HepG2 (cell line): ENCODE data around the gene MEP1B. TPM values are rescaled to one million over a fixed set of nuclear protein-coding genes. Genes with fewer than 3 reads are reported as not detected.

ENCODE experiments used
- ATAC-seq: fragments of 200-7000 bp; cut with Tn5 transposase; 3 replicates; pipeline ENCODE4 v1.9.1; 2020; ENCODE audit warnings: mild to moderate bottlenecking, moderate library complexity
- BruUV-seq: library from RNA; stranded (reverse); fragments of 400-500 nt; replicated peaks from 2 replicates; lab custom pipeline; 2021; lab: Mats Ljungman, UMichigan
- CTCF ChIA-PET: fragments of 300-600 bp; formaldehyde crosslinking; extraction: SDS; loops from one replicate; lab custom pipeline; 2021; ENCODE audit warnings: low total read pairs, inconsistent platforms, low intra/inter-chr PET ratio; lab: Yijun Ruan, JAX
- POLR2A ChIA-PET: fragments of 350-600 bp; sonication (Branson Sonifier 250); formaldehyde crosslinking; loops from one replicate; lab custom pipeline; 2020; ENCODE audit warnings: antibody characterized with exemption, inconsistent platforms; lab: Yijun Ruan, JAX
- DNase-seq: peaks from one replicate; pipeline ENCODE4 v3.0.0-alpha.2; 2015; ENCODE audit warnings: low spot score
- FAIRE-seq: peaks from 3 replicates; lab custom pipeline; 2011; peaks lifted over from hg19 to GRCh38; lab: Jason Lieb, UNC
- H2AFZ ChIP-seq: one replicate; pipeline ENCODE4 v1.6.1; 2011; ENCODE audit warnings: low read length, inconsistent platforms
- H3K27ac ChIP-seq: fragments of 300-600 bp; 3 replicates; pipeline ENCODE4 v1.8.0; 2011; ENCODE audit warnings: mixed run types, mild to moderate bottlenecking, mixed read lengths, low read length, inconsistent platforms; ENCODE audit not compliant: insufficient read depth; ENCODE audit errors: extremely low read length
- H3K27me3 ChIP-seq, 2 experiments: fragments of 200-600 bp in 1 of 2; 2 replicates in 1 of 2; 3 replicates in 1 of 2; pipeline versions ENCODE4 v1.6.0 to v1.8.0; 2011; ENCODE audit warnings: low read length in 2 of 2, mild to moderate bottlenecking in 2 of 2, moderate library complexity in 2 of 2, inconsistent platforms in 1 of 2; ENCODE audit not compliant: insufficient read depth in 2 of 2, control insufficient read depth in 1 of 2
- H3K36me3 ChIP-seq, 2 experiments: fragments of 200-600 bp in 1 of 2; replicated peaks in 1 of 2; 2 replicates in 1 of 2; 3 replicates in 1 of 2; pipeline versions ENCODE4 v1.5.1 to v1.8.0; 2011; ENCODE audit warnings: low read length in 2 of 2, inconsistent platforms in 1 of 2; ENCODE audit not compliant: insufficient read depth in 2 of 2, control insufficient read depth in 1 of 2
- H3K4me1 ChIP-seq: 2 replicates; pipeline ENCODE4 v1.5.1; 2012; ENCODE audit warnings: low read length, inconsistent platforms; ENCODE audit not compliant: insufficient read depth
- H3K4me2 ChIP-seq: 2 replicates; pipeline ENCODE4 v1.6.0; 2011; ENCODE audit warnings: low read depth, low read length, inconsistent platforms
- H3K4me3 ChIP-seq, 3 experiments: fragments of 200-600 bp in 1 of 3; sonication (generic), shearing (Covaris generic) in 1 of 3; replicated peaks in 1 of 3; 2 replicates each; pipeline ENCODE4 v1.5.1; 2011 to 2016; ENCODE audit warnings: low read length in 3 of 3, inconsistent platforms in 2 of 3, low read depth in 2 of 3, mild to moderate bottlenecking in 2 of 3, control low read depth in 1 of 3, mixed read lengths in 1 of 3; ENCODE audit not compliant: insufficient read depth in 1 of 3
- H3K79me2 ChIP-seq: one replicate; pipeline ENCODE4 v1.6.1; 2011; ENCODE audit warnings: low read length, inconsistent platforms; ENCODE audit not compliant: insufficient read depth
- H3K9ac ChIP-seq: 2 replicates; pipeline ENCODE4 v1.6.0; 2011; ENCODE audit warnings: mild to moderate bottlenecking, low read depth, low read length, inconsistent platforms; ENCODE audit not compliant: insufficient read depth
- H3K9me3 ChIP-seq: 2 replicates; pipeline ENCODE4 v1.5.1; 2012; ENCODE audit warnings: mild to moderate bottlenecking, low read length
- H4K20me1 ChIP-seq: 2 replicates; pipeline ENCODE4 v1.6.0; 2011; ENCODE audit warnings: inconsistent platforms, mild to moderate bottlenecking, low read length, moderate library complexity; ENCODE audit not compliant: insufficient read depth
- FOXA1 ChIP-seq, 2 experiments: fragments of 450-650 bp in 1 of 2; sonication (generic) in 1 of 2; formaldehyde crosslinking in 1 of 2; IDR thresholded peaks; 2 replicates each; pipeline versions ENCODE4 v1.4.0 to v1.6.1; 2016 to 2020; ENCODE audit warnings: missing genetic modification reagents in 1 of 2
- ZBTB37 ChIP-seq: sonication (generic); formaldehyde crosslinking; IDR thresholded peaks from 2 replicates; pipeline ENCODE4 v1.4.0; 2020; ENCODE audit warnings: mild to moderate bottlenecking, missing genetic modification reagents
- ZC3H13 ChIP-seq: sonication (generic); formaldehyde crosslinking; IDR thresholded peaks from 2 replicates; pipeline ENCODE4 v1.8.1; 2023; ENCODE audit warnings: mild to moderate bottlenecking, missing genetic modification reagents, moderate library complexity
- ZNF160 ChIP-seq: sonication (generic); formaldehyde crosslinking; IDR thresholded peaks from 2 replicates; pipeline ENCODE4 v1.8.0; 2022; ENCODE audit warnings: mild to moderate bottlenecking, inconsistent platforms, missing genetic modification reagents
- ZNF224 ChIP-seq: sonication (generic); formaldehyde crosslinking; IDR thresholded peaks from 2 replicates; pipeline ENCODE4 v1.5.0; 2020; ENCODE audit warnings: mild to moderate bottlenecking, missing genetic modification reagents
- ZNF263 ChIP-seq: sonication (generic); formaldehyde crosslinking; IDR thresholded peaks from 2 replicates; pipeline ENCODE4 v1.4.0; 2020; ENCODE audit warnings: missing genetic modification reagents
- ZNF484 ChIP-seq: sonication (generic); formaldehyde crosslinking; IDR thresholded peaks from 2 replicates; pipeline ENCODE4 v1.5.1; 2020; ENCODE audit warnings: mild to moderate bottlenecking, low read depth, missing genetic modification reagents, borderline replicate concordance
- ZNF510 ChIP-seq: sonication (generic); formaldehyde crosslinking; IDR thresholded peaks from 2 replicates; pipeline ENCODE4 v1.4.0; 2020; ENCODE audit warnings: low read depth, mild to moderate bottlenecking, missing genetic modification reagents
- WGBS: methylation state at CpG from one replicate; pipeline ENCODE4 v1.1.6; 2017; ENCODE audit warnings: low lambda C conversion rate; 5-methylcytosine and 5-hydroxymethylcytosine counted together
- in situ Hi-C: cut with HindIII; loops from 2 replicates; pipeline ENCODE4 v1.10.0; 2017; ENCODE audit warnings: low pct_unique_long_range_greater_than_20kb; ENCODE audit not compliant: extremely low pct_ligation_motif_present
- intact Hi-C: fragments of 100-400 bp; cut with micrococcal nuclease; formaldehyde crosslinking; loops from one replicate; pipeline ENCODE4 v1.10.0; 2022; ENCODE audit not compliant: unreplicated experiment
- polyA plus RNA-seq, 8 experiments: library from polyadenylated mRNA; depleted of rRNA in 3 of 8; stranded (reverse) in 7 of 8; unstranded in 1 of 8; fragments of >200 nt; fragmentation: Illumina TruSeq in 4 of 8; extraction: Trizol in 4 of 8; gene quantifications; 2 replicates each; pipeline versions ENCODE4 v1.2.1 to v1.2.3, GENCODE V29; 2011 to 2016; ENCODE audit warnings: low read depth in 4 of 8, missing spikeins in 1 of 8, mixed read lengths in 1 of 8; ENCODE audit not compliant: insufficient read depth in 1 of 8
- total RNA-seq, 5 experiments: library from RNA; depleted of rRNA; stranded (reverse); fragments of >200 nt; fragmentation: Illumina TruSeq; extraction: Trizol; gene quantifications; 2 replicates each; pipeline ENCODE4 v1.2.3, GENCODE V29; 2016; ENCODE audit warnings: low read depth in 1 of 5
- TF ChIP-seq, protein P1 (sequence below): sonication (generic); formaldehyde crosslinking; IDR thresholded peaks from 2 replicates; pipeline ENCODE4 v1.5.1; 2020; ENCODE audit warnings: missing genetic modification reagents, mild to moderate bottlenecking, borderline replicate concordance
- TF ChIP-seq, protein P2 (sequence below): sonication (generic); formaldehyde crosslinking; IDR thresholded peaks from 2 replicates; pipeline ENCODE4 v1.4.0; 2020; ENCODE audit warnings: missing genetic modification reagents

The MEP1B gene
- total and polyA plus RNA-seq, 2 of the 13 experiments (the other 11 are each of a cell fraction or from before 2014, with no cell fraction given): not detected

DNA sequence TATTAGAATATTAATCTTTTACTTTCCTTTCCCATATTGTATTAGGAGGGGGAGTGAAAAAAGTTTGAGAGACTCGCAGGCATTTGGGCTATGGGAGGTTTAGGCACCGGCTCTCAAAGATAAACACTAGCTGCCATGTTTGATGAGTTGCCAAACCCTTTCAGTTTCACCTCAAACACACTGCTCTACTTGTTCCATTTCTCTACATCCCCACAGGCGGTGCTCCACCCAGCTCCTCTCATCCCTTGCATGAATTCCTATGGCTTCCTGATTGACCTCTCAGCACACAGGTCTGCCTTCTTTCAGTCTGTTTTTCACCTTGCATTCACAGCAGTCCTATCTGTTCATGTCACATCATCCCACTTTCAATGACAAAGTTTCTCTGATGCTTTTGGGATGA is 65.7 kb downstream of the MEP1B start:
- Histone ChIP-seq H3K9ac (no peak overlapping the region), H3K4me2 (no peak overlapping the region), H3K9me3 (no peaks in the 10 kb centered on the region), H3K4me1 (peaks cover 13% of the 10 kb centered on the region), H4K20me1 (no peaks in the 10 kb centered on the region), H3K27ac (no peak overlapping the region), H3K27me3 (peaks cover 0 to 3% of the 10 kb centered on the region in 2 experiments; a peak in 1 of 5 replicates), H3K4me3 (no peak overlapping the region), H2AFZ (no peak overlapping the region), H3K79me2 (no peaks in the 10 kb centered on the region), H3K36me3 (no peaks in the 10 kb centered on the region)
- peak; percentile 38 for DNase-seq
- intact Hi-C loops: no loop called here
- TF ChIP-seq ZNF263 (peak; percentile 86), FOXA1 (IDR thresholded peaks at IDR 0.05) (no peak), FOXA1 (CRISPR knock-in tag; IDR thresholded peaks at IDR 0.05) (no peak)
- no peak for ATAC-seq
- CTCF ChIA-PET: no interaction called here
- in situ Hi-C loops: no loop called here
- 3% methylated on average over 3 of the region's 3 CpGs for WGBS
- no peak for FAIRE-seq
- no TSS peak for BruUV-seq
- POLR2A ChIA-PET: no interaction called here

DNA sequence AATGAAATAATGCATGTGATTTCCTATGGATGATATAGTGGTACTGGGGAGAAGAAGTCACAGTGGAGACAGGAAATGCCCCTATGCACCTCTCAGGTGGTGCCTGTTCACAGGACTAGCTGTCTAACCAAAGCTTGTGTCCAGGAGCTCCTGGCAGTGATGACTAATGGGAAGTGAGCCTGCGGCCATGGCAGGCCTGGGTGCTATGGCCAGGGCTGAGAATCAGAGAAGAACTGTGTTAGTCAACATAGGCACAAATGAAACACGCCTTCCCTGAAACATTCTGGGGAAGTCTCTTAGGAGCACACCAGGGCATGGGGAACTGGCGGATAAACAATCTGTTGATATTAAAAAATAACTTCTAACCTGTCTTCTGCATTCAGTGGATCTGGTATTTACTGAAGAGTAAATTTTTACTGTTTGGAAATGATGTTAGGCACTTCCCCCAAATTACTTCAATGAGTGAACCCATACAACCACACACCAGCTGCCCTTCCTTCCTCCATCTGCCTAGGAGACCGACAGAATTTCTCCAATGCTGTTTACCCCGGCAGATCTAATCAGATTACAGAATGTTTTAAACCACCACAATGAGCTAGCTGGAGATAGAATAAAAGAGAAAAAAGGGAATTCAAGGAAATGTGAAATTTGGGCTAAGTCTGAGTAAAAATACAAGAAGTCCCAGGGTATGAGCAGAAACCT is 67.4 kb downstream of the MEP1B start:
- H3K4me3 ChIP-seq: no peak overlapping the region
- POLR2A ChIA-PET: no interaction called here
- no peaks in the 10 kb centered on the region for H3K79me2 ChIP-seq
- H3K4me1 ChIP-seq: peaks cover 13% of the 10 kb centered on the region
- FAIRE-seq (no peak), DNase-seq (no peak), ATAC-seq (no peak)
- H2AFZ ChIP-seq: no peak overlapping the region
- no peaks in the 10 kb centered on the region for H3K36me3 ChIP-seq
- H3K9me3 ChIP-seq: no peaks in the 10 kb centered on the region
- H3K27me3 ChIP-seq: peaks cover 0 to 3% of the 10 kb centered on the region in 2 experiments; a peak in 1 of 5 replicates
- whole genome bisulfite sequencing: 57% methylated on average over 5 of the region's 5 CpGs
- BruUV-seq: no TSS peak
- intact Hi-C loops (no loop called here), in situ Hi-C loops (no loop called here)
- H3K27ac ChIP-seq: no peak overlapping the region
- no peaks in the 10 kb centered on the region for H4K20me1 ChIP-seq
- no peak overlapping the region for H3K9ac ChIP-seq
- CTCF ChIA-PET: no interaction called here
- no peak overlapping the region for H3K4me2 ChIP-seq
- TF ChIP-seq ZNF160 (CRISPR knock-in tag) (no peak), ZBTB37 (CRISPR knock-in tag) (no peak), ZC3H13 (CRISPR knock-in tag) (no peak), ZNF510 (no peak), ZNF484 (CRISPR knock-in tag) (no peak), ZNF224 (CRISPR knock-in tag) (no peak)
- TF ChIP-seq, protein P1, sequence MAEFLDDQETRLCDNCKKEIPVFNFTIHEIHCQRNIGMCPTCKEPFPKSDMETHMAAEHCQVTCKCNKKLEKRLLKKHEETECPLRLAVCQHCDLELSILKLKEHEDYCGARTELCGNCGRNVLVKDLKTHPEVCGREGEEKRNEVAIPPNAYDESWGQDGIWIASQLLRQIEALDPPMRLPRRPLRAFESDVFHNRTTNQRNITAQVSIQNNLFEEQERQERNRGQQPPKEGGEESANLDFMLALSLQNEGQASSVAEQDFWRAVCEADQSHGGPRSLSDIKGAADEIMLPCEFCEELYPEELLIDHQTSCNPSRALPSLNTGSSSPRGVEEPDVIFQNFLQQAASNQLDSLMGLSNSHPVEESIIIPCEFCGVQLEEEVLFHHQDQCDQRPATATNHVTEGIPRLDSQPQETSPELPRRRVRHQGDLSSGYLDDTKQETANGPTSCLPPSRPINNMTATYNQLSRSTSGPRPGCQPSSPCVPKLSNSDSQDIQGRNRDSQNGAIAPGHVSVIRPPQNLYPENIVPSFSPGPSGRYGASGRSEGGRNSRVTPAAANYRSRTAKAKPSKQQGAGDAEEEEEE: no peak
- TF ChIP-seq, protein P2, sequence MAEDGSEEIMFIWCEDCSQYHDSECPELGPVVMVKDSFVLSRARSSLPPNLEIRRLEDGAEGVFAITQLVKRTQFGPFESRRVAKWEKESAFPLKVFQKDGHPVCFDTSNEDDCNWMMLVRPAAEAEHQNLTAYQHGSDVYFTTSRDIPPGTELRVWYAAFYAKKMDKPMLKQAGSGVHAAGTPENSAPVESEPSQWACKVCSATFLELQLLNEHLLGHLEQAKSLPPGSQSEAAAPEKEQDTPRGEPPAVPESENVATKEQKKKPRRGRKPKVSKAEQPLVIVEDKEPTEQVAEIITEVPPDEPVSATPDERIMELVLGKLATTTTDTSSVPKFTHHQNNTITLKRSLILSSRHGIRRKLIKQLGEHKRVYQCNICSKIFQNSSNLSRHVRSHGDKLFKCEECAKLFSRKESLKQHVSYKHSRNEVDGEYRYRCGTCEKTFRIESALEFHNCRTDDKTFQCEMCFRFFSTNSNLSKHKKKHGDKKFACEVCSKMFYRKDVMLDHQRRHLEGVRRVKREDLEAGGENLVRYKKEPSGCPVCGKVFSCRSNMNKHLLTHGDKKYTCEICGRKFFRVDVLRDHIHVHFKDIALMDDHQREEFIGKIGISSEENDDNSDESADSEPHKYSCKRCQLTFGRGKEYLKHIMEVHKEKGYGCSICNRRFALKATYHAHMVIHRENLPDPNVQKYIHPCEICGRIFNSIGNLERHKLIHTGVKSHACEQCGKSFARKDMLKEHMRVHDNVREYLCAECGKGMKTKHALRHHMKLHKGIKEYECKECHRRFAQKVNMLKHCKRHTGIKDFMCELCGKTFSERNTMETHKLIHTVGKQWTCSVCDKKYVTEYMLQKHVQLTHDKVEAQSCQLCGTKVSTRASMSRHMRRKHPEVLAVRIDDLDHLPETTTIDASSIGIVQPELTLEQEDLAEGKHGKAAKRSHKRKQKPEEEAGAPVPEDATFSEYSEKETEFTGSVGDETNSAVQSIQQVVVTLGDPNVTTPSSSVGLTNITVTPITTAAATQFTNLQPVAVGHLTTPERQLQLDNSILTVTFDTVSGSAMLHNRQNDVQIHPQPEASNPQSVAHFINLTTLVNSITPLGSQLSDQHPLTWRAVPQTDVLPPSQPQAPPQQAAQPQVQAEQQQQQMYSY (CRISPR knock-in tag): no peak
